Right lobe of liver (tissue), 6 donors: ENCODE data around the gene OPCML. TPM values are rescaled to one million over a fixed set of nuclear protein-coding genes. Genes with fewer than 3 reads are reported as not detected.

Experiments used
- ATAC-seq, 4 donors: fragments of 200-7000 bp; cut with Tn5 transposase; one replicate each; pipeline ENCODE4 v1.9.1; 2020; ENCODE audit warnings: mild to moderate bottlenecking in 4 of 4, moderate library complexity in 4 of 4
- DNase-seq, 3 donors: peaks; one replicate each; pipeline ENCODE4 v3.0.0-alpha.2; 2020
- H3K27ac ChIP-seq, 3 donors: fragments of 200-600 bp; one replicate each; pipeline ENCODE4 v1.8.0; 2022
- H3K27me3 ChIP-seq, 2 donors: fragments of 200-600 bp; one replicate each; pipeline ENCODE4 v1.8.0; 2022
- H3K36me3 ChIP-seq, 4 donors: fragments of 200-600 bp; sonication (generic) in 1 of 4; one replicate each; pipeline versions ENCODE4 v1.5.1 to v1.8.0; 2017 to 2022; ENCODE audit warnings: control low read depth in 1 of 4
- H3K4me1 ChIP-seq, 4 donors: fragments of 200-600 bp; sonication (generic) in 1 of 4; one replicate each; pipeline versions ENCODE4 v1.5.1 to v1.8.0; 2017 to 2022; ENCODE audit warnings: control low read depth in 1 of 4
- H3K4me3 ChIP-seq, 3 donors: fragments of 200-600 bp; one replicate each; pipeline ENCODE4 v1.8.0; 2022
- H3K9me3 ChIP-seq, 4 donors: fragments of 200-600 bp; sonication (generic) in 1 of 4; one replicate each; pipeline versions ENCODE4 v1.5.1 to v1.8.0; 2017 to 2022; ENCODE audit warnings: control low read depth in 1 of 4
- CTCF ChIP-seq, 4 donors: fragments of 200-600 bp in 3 of 4; fragments of 450-650 bp in 1 of 4; IDR thresholded peaks; one replicate each; pipeline versions ENCODE4 v1.5.1 to v1.8.0; 2016 to 2022; ENCODE audit warnings: antibody characterized with exemption in 4 of 4, mild to moderate bottlenecking in 2 of 4
- POLR2A ChIP-seq: fragments of 450-650 bp; IDR thresholded peaks from one replicate; pipeline ENCODE4 v1.6.1; 2017; ENCODE audit warnings: antibody characterized with exemption, mild to moderate bottlenecking
- WGBS: methylation state at CpG from one replicate; pipeline ENCODE4 v1.1.6; 2018; ENCODE audit warnings: low coverage, low lambda C conversion rate; ENCODE audit not compliant: insufficient coverage; ENCODE audit errors: missing lambda C conversion rate; 5-methylcytosine and 5-hydroxymethylcytosine counted together
- intact Hi-C, 2 donors: fragments of 100-400 bp; cut with DNase I; formaldehyde crosslinking; loops; one replicate each; pipeline versions ENCODE4 v1.11.2 to v1.14.1; 2022
- total RNA-seq, 6 experiments: library from RNA; depleted of rRNA in 2 of 6; stranded (reverse); fragments of >200 nt in 2 of 6; fragmentation: NEBNext Ultra II Directional in 3 of 6; extraction: Animal tissue kit (Norgen Biotek cat#: 25700) in 3 of 6; gene quantifications; one replicate each; pipeline versions ENCODE4 v1.1.0 to v1.2.4, GENCODE V29; 2016 to 2023
- donor health status: DM: no; HTN: yes; CAD: no.
- donor health status: DM: no; HTN: no; CAD: no.
- donor health status: DM: no; HTN: no; CAD: no.
- donor health status: DM: no; HTN: yes; CAD: no.
- donor health status: DM: no; HTN: yes; CAD: no.

OPCML gene
- total RNA-seq, 6 experiments from 2014 or later = 0.11 TPM; not detected in 5

- H3K27me3 ChIP-seq = no peaks in the 10 kb centered on the region
- TF ChIP-seq POLR2A = no peak
- no peak for TF ChIP-seq CTCF (IDR thresholded peaks at IDR 0.05)
- intact Hi-C loops = no loop called here
- DNase-seq (no peak), ATAC-seq (no peak)
- no peaks in the 10 kb centered on the region for H3K9me3 ChIP-seq
- H3K36me3 ChIP-seq = no peaks in the 10 kb centered on the region
- WGBS = 84% methylated on average over 16 of the region's 18 CpGs
- H3K4me3 ChIP-seq = no peak overlapping the region
- H3K27ac ChIP-seq = no peak overlapping the region
- no peaks in the 10 kb centered on the region for H3K4me1 ChIP-seq
Measured at GRCh38 chr11:132839236-132839945, 692.9 kb downstream of the OPCML start.

GRCh38 chr11:132838627-132839026 lies 693.7 kb downstream of the OPCML start:
- DNase-seq (no peak), ATAC-seq (no peak)
- Histone ChIP-seq H3K27ac (no peak overlapping the region), H3K36me3 (no peaks in the 10 kb centered on the region), H3K4me1 (no peaks in the 10 kb centered on the region), H3K9me3 (no peaks in the 10 kb centered on the region), H3K4me3 (no peak overlapping the region), H3K27me3 (no peaks in the 10 kb centered on the region)
- intact Hi-C loops = no loop called here
- 62% methylated on average over 7 of the region's 7 CpGs for WGBS
- TF ChIP-seq CTCF (IDR thresholded peaks at IDR 0.05) (no peak), POLR2A (no peak)

GRCh38 chr11:132831272-132831671 lies 701.0 kb downstream of the OPCML start:
- WGBS = 43% methylated on average over 2 of the region's 2 CpGs

GRCh38 chr11:132824642-132825041 lies 707.7 kb downstream of the OPCML start:
- TF ChIP-seq CTCF (IDR thresholded peaks at IDR 0.05) (no peak), POLR2A (no peak)
- H3K9me3 ChIP-seq = no peaks in the 10 kb centered on the region
- ATAC-seq (no peak), DNase-seq (no peak)
- H3K4me3 ChIP-seq = no peak overlapping the region
- WGBS = 50% methylated on average over 1 of the region's 1 CpG
- no peaks in the 10 kb centered on the region for H3K27me3 ChIP-seq
- H3K36me3 ChIP-seq = no peaks in the 10 kb centered on the region
- intact Hi-C loops = no loop called here
- H3K27ac ChIP-seq = no peak overlapping the region
- no peaks in the 10 kb centered on the region for H3K4me1 ChIP-seq

More at GRCh38 chr11:132831272-132831671, 701.0 kb downstream of the OPCML start:
- Histone ChIP-seq H3K4me1 (no peaks in the 10 kb centered on the region), H3K4me3 (no peak overlapping the region), H3K9me3 (no peaks in the 10 kb centered on the region), H3K27me3 (no peaks in the 10 kb centered on the region), H3K27ac (no peak overlapping the region), H3K36me3 (no peaks in the 10 kb centered on the region)
- intact Hi-C loops = no loop called here
- no peak for TF ChIP-seq POLR2A
- no peak for TF ChIP-seq CTCF (IDR thresholded peaks at IDR 0.05)
- ATAC-seq (no peak), DNase-seq (no peak)
